ENCODE data around the gene PI4KA.

DNA sequence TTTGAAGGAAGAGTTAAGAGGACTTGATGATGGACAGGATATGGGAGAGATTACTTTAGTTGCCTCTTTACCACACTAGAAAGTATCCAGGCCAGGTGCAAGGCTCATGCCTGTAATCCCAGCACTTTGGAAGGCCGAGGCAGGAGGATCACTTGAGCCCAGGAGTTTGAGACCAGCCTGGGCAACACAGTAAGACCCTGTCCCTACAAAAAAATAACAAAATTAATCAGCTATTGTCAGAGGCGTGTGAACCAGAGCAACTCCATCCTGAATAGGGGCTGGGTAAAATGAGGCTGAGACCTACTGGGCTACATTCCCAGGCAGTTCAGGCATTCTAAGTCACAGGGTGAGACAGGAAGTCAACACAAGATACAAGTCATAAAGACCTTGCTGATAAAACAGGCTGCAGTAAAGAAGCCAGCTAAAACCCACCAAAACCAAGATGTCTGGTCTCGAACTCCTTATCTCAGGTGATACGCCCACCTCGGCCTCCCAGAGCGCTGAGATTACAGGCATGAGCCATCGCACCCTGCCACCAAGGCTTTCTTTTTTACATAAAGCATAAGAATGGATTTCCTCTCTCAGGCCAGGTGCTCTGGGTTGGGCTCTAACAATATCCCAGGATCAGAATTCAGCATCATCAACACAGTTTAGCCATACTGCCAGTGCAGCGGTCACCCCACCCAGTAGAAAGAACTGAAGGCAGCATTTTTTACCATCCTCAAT, 17.8 kb downstream of the PI4KA start:
- no peak for TF ChIP-seq EP300 (IDR thresholded peaks at IDR 0.05)
- TF ChIP-seq, protein P1, sequence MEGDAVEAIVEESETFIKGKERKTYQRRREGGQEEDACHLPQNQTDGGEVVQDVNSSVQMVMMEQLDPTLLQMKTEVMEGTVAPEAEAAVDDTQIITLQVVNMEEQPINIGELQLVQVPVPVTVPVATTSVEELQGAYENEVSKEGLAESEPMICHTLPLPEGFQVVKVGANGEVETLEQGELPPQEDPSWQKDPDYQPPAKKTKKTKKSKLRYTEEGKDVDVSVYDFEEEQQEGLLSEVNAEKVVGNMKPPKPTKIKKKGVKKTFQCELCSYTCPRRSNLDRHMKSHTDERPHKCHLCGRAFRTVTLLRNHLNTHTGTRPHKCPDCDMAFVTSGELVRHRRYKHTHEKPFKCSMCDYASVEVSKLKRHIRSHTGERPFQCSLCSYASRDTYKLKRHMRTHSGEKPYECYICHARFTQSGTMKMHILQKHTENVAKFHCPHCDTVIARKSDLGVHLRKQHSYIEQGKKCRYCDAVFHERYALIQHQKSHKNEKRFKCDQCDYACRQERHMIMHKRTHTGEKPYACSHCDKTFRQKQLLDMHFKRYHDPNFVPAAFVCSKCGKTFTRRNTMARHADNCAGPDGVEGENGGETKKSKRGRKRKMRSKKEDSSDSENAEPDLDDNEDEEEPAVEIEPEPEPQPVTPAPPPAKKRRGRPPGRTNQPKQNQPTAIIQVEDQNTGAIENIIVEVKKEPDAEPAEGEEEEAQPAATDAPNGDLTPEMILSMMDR (IDR thresholded peaks at IDR 0.05), result no peak
- TF ChIP-seq POLR2A (IDR thresholded peaks at IDR 0.05), result no peak

Data from stomach (tissue), 4 donors.